Endodermal cell (in vitro differentiated cells): ENCODE results near the gene NKX2-2. TPM values are rescaled to one million over a fixed set of nuclear protein-coding genes. Genes with fewer than 3 reads are reported as not detected.

ENCODE experiments used
- DNase-seq: peaks from one replicate; pipeline ENCODE4 v3.0.0-alpha.2; 2017
- H3K27ac ChIP-seq: 2 replicates; pipeline ENCODE4 v1.5.1; 2013; ENCODE audit warnings: mild to moderate bottlenecking, low read depth, low read length, moderate library complexity
- H3K27me3 ChIP-seq: 2 replicates; pipeline ENCODE4 v1.6.1; 2013; ENCODE audit warnings: mild to moderate bottlenecking, low read length, moderate library complexity; ENCODE audit not compliant: insufficient read depth, control insufficient read depth, poor library complexity, severe bottlenecking
- H3K36me3 ChIP-seq: 2 replicates; pipeline ENCODE4 v1.7.0; 2013; ENCODE audit warnings: mild to moderate bottlenecking, low read length, moderate library complexity; ENCODE audit not compliant: control insufficient read depth, insufficient read depth
- H3K4me1 ChIP-seq: one replicate; pipeline ENCODE4 v1.7.0; 2013; ENCODE audit warnings: low read length; ENCODE audit not compliant: control insufficient read depth, insufficient read depth
- H3K4me3 ChIP-seq: 2 replicates; pipeline ENCODE4 v1.5.1; 2013; ENCODE audit warnings: mild to moderate bottlenecking, low read length, moderate library complexity
- H3K9ac ChIP-seq: 2 replicates; pipeline ENCODE4 v1.6.1; 2013; ENCODE audit warnings: mild to moderate bottlenecking, low read length, moderate library complexity; ENCODE audit not compliant: poor library complexity, severe bottlenecking; ENCODE audit errors: extremely low read depth
- H3K9me3 ChIP-seq: 2 replicates; pipeline ENCODE4 v1.6.1; 2013; ENCODE audit warnings: mild to moderate bottlenecking, low read length, moderate library complexity; ENCODE audit not compliant: control insufficient read depth
- H3K27ac Mint-ChIP-seq: 2 replicates; pipeline ENCODE4 v1.8.0; 2020; ENCODE audit warnings: mixed read lengths
- H3K27me3 Mint-ChIP-seq: 2 replicates; pipeline ENCODE4 v1.8.0; 2021; ENCODE audit warnings: mild to moderate bottlenecking, mixed read lengths; ENCODE audit not compliant: insufficient read depth
- H3K36me3 Mint-ChIP-seq: 2 replicates; pipeline ENCODE4 v1.8.0; 2020; ENCODE audit warnings: low read depth, mixed read lengths
- H3K4me1 Mint-ChIP-seq: 2 replicates; pipeline ENCODE4 v1.8.0; 2020; ENCODE audit warnings: mixed read lengths
- H3K4me3 Mint-ChIP-seq: 2 replicates; pipeline ENCODE4 v1.8.0; 2020; ENCODE audit warnings: mild to moderate bottlenecking, moderate library complexity, mixed read lengths
- H3K9me3 Mint-ChIP-seq: 2 replicates; pipeline ENCODE4 v1.8.0; 2020; ENCODE audit warnings: mild to moderate bottlenecking, mixed read lengths
- WGBS, 2 experiments: methylation state at CpG; one replicate each; pipeline versions ENCODE4 v1.1.5 to v1.1.7; 2013; ENCODE audit warnings: missing lambda C conversion rate in 2 of 2, mixed read lengths in 1 of 2; ENCODE audit not compliant: insufficient coverage in 1 of 2, insufficient read length in 1 of 2; 5-methylcytosine and 5-hydroxymethylcytosine counted together
- total RNA-seq, 2 donors: library from RNA; stranded (reverse); fragmentation: NEBNext Ultra II Directional in 1 of 2; extraction: Animal tissue kit (Norgen Biotek cat#: 25700) in 1 of 2; gene quantifications; 2 replicates in 1 of 2; 3 replicates in 1 of 2; pipeline ENCODE4 v1.2.1, GENCODE V29; 2021
- TF ChIP-seq, protein P1 (sequence below): fragments of 200-600 bp; sonication (generic); conservative IDR thresholded peaks from 2 replicates; pipeline ENCODE4 v1.5.0; 2021; ENCODE audit warnings: antibody characterized with exemption, mild to moderate bottlenecking

Gene NKX2-2
- total RNA-seq, 2 donors from 2014 or later = 0.31 to 1.5 TPM

DNA sequence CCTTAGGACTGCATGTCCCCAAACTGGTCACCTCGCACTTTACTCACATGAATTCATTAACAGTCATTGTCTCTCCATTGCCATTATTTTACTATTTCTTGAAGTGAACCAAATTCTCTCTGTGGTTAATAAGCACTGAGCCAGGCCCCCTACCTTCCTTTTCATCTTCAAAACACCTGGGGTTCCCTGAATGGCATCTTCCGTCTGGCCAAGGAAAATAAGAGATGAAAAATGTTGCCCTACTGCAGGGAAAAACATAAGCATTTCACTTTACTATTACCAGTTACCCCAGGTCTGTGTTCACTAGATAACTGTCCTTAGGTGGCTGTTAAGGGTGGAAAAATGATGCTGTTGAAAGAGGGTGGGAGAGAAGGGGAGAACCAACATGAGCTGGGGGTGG lies 10.0 kb upstream of the NKX2-2 start:
- no peaks in the 10 kb centered on the region for H3K9me3 ChIP-seq
- no peak overlapping the region for H3K4me3 Mint-ChIP-seq
- no peaks in the 10 kb centered on the region for H3K9me3 Mint-ChIP-seq
- 11 to 18% methylated on average over 2 of the region's 2 CpGs for WGBS, 2 experiments
- TF ChIP-seq, protein P1, sequence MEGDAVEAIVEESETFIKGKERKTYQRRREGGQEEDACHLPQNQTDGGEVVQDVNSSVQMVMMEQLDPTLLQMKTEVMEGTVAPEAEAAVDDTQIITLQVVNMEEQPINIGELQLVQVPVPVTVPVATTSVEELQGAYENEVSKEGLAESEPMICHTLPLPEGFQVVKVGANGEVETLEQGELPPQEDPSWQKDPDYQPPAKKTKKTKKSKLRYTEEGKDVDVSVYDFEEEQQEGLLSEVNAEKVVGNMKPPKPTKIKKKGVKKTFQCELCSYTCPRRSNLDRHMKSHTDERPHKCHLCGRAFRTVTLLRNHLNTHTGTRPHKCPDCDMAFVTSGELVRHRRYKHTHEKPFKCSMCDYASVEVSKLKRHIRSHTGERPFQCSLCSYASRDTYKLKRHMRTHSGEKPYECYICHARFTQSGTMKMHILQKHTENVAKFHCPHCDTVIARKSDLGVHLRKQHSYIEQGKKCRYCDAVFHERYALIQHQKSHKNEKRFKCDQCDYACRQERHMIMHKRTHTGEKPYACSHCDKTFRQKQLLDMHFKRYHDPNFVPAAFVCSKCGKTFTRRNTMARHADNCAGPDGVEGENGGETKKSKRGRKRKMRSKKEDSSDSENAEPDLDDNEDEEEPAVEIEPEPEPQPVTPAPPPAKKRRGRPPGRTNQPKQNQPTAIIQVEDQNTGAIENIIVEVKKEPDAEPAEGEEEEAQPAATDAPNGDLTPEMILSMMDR = no peak
- no peaks in the 10 kb centered on the region for H3K36me3 Mint-ChIP-seq
- H3K27me3 Mint-ChIP-seq = peaks cover 96% of the 10 kb centered on the region
- no peak overlapping the region for H3K4me3 ChIP-seq
- DNase-seq = no peak
- peaks cover 31% of the 10 kb centered on the region for H3K4me1 Mint-ChIP-seq
- H3K27ac Mint-ChIP-seq = no peak overlapping the region
- peaks cover 100% of the 10 kb centered on the region for H3K27me3 ChIP-seq
- no peak overlapping the region for H3K9ac ChIP-seq
- H3K27ac ChIP-seq = no peak overlapping the region
- no peaks in the 10 kb centered on the region for H3K36me3 ChIP-seq
- H3K4me1 ChIP-seq = peaks cover 11% of the 10 kb centered on the region

DNA sequence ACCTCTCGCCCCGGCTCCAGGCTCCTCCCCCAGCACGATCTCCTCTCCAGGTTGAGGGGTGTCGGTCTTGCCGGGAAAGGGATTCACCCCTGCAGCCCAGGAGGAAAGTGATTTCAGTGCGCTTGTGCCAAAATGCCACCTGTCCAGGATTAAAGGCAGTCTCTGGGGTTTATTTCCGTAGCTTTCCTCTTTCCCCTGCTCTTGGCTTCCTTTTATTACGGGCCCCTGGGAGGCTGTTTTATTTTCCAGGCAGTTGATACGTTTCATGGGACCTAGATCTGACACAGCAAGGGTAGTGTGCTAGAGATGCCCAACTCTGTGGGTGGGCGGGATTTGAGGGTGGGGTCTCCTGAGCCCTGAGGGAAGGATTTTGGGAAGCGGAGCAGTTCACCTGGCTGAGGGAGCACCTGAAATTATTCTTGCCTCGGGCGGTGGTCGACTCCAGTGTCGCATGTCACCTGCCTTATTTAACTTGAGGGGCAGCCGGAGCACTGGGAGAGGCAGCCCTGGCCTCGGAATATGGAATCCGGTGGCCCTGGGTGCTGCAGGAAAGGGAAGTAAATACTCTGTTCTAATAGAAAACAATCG lies 9.5 kb upstream of the NKX2-2 start:
- Histone ChIP-seq H3K27ac (no peak overlapping the region), H3K27me3 (peaks cover 100% of the 10 kb centered on the region), H3K4me1 (peaks cover 11% of the 10 kb centered on the region), H3K4me3 (peak overlapping the region; percentile 54), H3K9me3 (no peaks in the 10 kb centered on the region), H3K9ac (no peak overlapping the region), H3K36me3 (no peaks in the 10 kb centered on the region)
- H3K27ac Mint-ChIP-seq = no peak overlapping the region
- 10% methylated on average over 10 to 19 of the region's 19 CpGs for WGBS, 2 experiments
- H3K4me1 Mint-ChIP-seq = peaks cover 31% of the 10 kb centered on the region
- no peaks in the 10 kb centered on the region for H3K9me3 Mint-ChIP-seq
- no peak for DNase-seq
- TF ChIP-seq, protein P1 = no peak
- peaks cover 96% of the 10 kb centered on the region for H3K27me3 Mint-ChIP-seq
- peak overlapping the region; percentile 47 for H3K4me3 Mint-ChIP-seq
- H3K36me3 Mint-ChIP-seq = no peaks in the 10 kb centered on the region

DNA sequence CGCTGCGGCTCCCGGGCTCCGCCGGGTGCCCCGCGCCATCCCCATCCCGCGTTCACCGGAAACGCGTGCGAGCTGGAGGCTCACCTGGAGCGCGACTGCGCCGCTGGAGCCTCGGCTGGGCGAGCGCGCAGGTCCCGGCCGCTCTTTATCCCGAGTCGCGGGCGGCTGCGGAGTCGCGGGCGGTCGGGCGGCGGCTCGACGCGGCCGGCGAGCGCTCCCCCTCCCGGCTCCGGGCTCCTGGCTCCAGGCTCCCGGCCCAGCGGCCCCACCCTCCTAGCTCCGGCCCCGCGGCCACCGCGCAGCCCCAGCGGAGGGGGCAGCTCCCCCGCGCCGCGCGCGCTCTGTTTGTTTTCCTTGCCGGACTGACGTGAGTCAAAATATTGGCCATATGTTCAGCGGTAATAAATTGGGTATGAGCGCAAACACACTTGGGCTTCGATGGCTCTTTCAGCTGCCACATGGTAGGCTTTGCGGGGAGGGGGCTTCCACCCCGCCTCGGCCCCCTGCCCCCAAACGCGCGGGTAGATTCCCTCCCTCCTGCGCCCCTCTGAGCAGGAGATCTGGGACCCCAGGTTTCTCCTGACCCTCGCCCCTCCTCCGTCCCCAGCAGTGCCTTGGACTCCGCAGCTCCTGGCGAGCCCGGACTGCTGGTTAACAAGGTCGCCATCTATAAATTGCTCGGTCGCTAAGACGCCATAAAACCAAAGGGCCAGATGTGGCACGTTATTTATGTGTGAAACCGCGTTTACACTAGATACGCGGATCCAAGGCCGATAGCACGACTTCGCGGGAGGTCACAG lies 8.8 kb upstream of the NKX2-2 start:
- Histone ChIP-seq H3K27ac (no peak overlapping the region), H3K9ac (no peak overlapping the region), H3K4me1 (peaks cover 11% of the 10 kb centered on the region), H3K27me3 (peaks cover 100% of the 10 kb centered on the region), H3K36me3 (no peaks in the 10 kb centered on the region), H3K9me3 (no peaks in the 10 kb centered on the region), H3K4me3 (peak overlapping the region; percentile 73)
- Mint-ChIP-seq H3K4me3 (peak overlapping the region; percentile 47), H3K27ac (no peak overlapping the region), H3K36me3 (no peaks in the 10 kb centered on the region), H3K4me1 (peaks cover 38% of the 10 kb centered on the region), H3K9me3 (no peaks in the 10 kb centered on the region), H3K27me3 (peaks cover 96% of the 10 kb centered on the region)
- DNase-seq = peak; percentile 68
- WGBS, 2 experiments = 0 to 2% methylated on average over 24 to 86 of the region's 86 CpGs
- TF ChIP-seq, protein P1 = no peak
